AG04450 (cell line): ENCODE data around the gene ADAMTS17. TPM values are rescaled to one million over a fixed set of nuclear protein-coding genes. Genes with fewer than 3 reads are reported as not detected.

Source experiments
- CTCF ChIA-PET: fragments of 300-600, 350-600 bp; formaldehyde crosslinking; extraction: SDS; loops from one replicate; lab custom pipeline; 2022; ENCODE audit warnings: antibody characterized with exemption, inconsistent platforms; lab: Charles Lee
- POLR2A ChIA-PET: fragments of 350-600 bp; formaldehyde crosslinking; extraction: SDS; loops from one replicate; lab custom pipeline; 2021; ENCODE audit warnings: antibody characterized with exemption, inconsistent platforms; lab: Yijun Ruan, JAX
- DNase-seq: peaks from one replicate; pipeline ENCODE4 v3.0.0-alpha.2; 2011; ENCODE audit warnings: low read depth, low spot score
- H3K27ac ChIP-seq: one replicate; pipeline ENCODE4 v1.5.1; 2012; ENCODE audit warnings: low read depth, low read length, control low read depth
- H3K27me3 ChIP-seq: one replicate; pipeline ENCODE4 v1.6.0; 2012; ENCODE audit warnings: low read length; ENCODE audit not compliant: control insufficient read depth, insufficient read depth
- H3K4me3 ChIP-seq: 2 replicates; pipeline ENCODE4 v1.5.1; 2011; ENCODE audit warnings: mild to moderate bottlenecking, low read depth, low read length, control low read depth
- H3K9me3 ChIP-seq: 2 replicates; pipeline ENCODE4 v1.5.1; 2012; ENCODE audit warnings: low read length; ENCODE audit not compliant: control insufficient read depth, insufficient read depth
- polyA plus RNA-seq: library from polyadenylated mRNA; depleted of rRNA; stranded (reverse); fragments of >200 nt; gene quantifications from 2 replicates; pipeline ENCODE4 v1.2.3, GENCODE V29; 2011
- TF ChIP-seq, protein P1 (sequence below): IDR thresholded peaks from 2 replicates; pipeline ENCODE4 v1.5.1; 2011; ENCODE audit warnings: low read depth, low read length, control low read depth, inconsistent platforms

The ADAMTS17 gene
- polyA plus RNA-seq, 1 experiment = 0.06 TPM

DNA sequence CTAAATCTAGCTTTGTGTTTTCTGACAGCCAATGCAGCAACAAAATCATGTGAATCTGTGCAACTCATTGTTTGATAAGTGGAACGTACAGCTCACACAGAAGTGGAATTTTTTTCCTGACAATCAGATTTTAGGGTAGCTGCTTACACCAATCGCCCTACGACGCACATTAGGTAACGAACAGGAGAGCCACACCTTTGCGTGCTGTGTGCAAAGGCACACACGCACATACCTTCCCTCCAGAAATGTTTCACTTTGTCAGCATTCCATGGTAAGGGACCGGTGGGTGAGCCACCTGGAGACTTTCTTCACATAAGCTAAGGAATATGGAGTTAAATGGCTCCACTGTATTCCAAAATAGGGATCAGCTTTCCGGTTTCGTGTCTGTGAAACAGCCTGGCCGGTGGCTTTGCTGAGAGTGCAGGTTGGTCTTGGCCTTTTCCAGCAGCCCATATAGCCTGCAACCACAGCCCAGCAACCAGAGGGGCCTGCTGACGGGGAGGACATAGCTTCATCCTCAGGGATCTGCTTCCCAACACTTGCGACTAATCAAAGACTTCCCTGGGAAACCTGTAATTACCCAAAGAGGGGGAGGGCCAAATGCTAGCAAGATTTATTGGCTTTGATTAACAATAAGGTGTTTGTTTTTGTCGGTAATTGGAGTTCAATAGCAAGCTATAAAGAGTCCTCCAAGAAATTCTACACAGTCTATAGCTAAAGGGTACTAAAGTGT, 145.3 kb downstream of the ADAMTS17 start:
- TF ChIP-seq, protein P1, sequence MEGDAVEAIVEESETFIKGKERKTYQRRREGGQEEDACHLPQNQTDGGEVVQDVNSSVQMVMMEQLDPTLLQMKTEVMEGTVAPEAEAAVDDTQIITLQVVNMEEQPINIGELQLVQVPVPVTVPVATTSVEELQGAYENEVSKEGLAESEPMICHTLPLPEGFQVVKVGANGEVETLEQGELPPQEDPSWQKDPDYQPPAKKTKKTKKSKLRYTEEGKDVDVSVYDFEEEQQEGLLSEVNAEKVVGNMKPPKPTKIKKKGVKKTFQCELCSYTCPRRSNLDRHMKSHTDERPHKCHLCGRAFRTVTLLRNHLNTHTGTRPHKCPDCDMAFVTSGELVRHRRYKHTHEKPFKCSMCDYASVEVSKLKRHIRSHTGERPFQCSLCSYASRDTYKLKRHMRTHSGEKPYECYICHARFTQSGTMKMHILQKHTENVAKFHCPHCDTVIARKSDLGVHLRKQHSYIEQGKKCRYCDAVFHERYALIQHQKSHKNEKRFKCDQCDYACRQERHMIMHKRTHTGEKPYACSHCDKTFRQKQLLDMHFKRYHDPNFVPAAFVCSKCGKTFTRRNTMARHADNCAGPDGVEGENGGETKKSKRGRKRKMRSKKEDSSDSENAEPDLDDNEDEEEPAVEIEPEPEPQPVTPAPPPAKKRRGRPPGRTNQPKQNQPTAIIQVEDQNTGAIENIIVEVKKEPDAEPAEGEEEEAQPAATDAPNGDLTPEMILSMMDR = no peak
- Histone ChIP-seq H3K9me3 (peaks cover 62% of the 10 kb centered on the region), H3K4me3 (no peak overlapping the region), H3K27ac (no peak overlapping the region), H3K27me3 (no peaks in the 10 kb centered on the region)
- DNase-seq = no peak
- ChIA-PET POLR2A (no interaction called here), CTCF (no interaction called here)

DNA sequence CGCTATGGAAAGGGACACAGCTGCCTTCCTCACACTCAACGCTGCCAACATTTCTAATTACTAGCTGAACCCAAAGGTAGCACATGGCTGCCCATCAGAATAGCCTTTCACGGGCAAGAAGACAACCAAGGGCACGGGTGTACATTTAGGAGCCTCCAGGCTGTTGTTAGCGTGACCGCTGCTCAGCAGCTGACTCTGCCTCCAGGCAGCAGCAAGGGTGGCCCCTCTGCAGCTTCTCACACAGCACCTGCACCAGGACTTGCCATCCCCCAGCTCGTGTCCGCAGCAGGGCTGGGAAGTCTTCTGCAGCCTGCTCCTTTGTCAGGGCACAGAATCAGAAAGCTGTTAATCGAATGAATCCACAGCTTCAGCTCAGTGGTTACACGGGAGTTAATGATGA, 146.8 kb downstream of the ADAMTS17 start:
- peaks cover 64% of the 10 kb centered on the region for H3K9me3 ChIP-seq
- H3K4me3 ChIP-seq = no peak overlapping the region
- DNase-seq = no peak
- H3K27ac ChIP-seq = no peak overlapping the region
- TF ChIP-seq, protein P1 = no peak
- POLR2A ChIA-PET = no interaction called here
- CTCF ChIA-PET = no interaction called here
- H3K27me3 ChIP-seq = no peaks in the 10 kb centered on the region

DNA sequence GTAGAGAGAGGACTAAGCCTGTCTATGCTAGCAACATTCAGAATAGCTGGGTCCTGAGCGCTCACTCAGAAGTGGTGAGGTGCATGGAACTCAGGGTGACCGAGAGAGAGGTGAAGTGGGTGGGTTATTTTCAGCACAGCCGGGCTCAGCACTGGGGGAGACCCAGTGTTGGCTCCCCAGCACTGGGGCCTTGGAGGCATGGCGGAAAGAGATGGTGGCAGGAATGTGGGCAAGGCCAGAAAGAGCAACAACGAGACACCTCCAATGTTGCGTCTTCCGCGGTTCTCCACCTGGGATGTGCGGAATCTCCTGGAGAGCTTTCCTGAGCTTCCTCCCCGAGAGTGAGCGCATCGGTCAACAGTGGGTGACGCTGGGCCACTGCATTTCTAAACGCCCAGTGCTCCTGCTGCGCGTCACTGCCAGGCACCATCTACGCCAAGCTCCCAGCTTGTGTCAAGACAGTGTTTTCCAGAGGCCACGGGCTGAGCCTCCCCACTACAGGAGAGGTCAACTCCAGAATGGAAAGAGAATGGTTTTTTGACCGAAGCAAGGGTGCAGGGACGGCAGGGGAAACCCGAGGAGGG, 148.4 kb downstream of the ADAMTS17 start:
- POLR2A ChIA-PET = no interaction called here
- no peak overlapping the region for H3K4me3 ChIP-seq
- DNase-seq = no peak

DNA sequence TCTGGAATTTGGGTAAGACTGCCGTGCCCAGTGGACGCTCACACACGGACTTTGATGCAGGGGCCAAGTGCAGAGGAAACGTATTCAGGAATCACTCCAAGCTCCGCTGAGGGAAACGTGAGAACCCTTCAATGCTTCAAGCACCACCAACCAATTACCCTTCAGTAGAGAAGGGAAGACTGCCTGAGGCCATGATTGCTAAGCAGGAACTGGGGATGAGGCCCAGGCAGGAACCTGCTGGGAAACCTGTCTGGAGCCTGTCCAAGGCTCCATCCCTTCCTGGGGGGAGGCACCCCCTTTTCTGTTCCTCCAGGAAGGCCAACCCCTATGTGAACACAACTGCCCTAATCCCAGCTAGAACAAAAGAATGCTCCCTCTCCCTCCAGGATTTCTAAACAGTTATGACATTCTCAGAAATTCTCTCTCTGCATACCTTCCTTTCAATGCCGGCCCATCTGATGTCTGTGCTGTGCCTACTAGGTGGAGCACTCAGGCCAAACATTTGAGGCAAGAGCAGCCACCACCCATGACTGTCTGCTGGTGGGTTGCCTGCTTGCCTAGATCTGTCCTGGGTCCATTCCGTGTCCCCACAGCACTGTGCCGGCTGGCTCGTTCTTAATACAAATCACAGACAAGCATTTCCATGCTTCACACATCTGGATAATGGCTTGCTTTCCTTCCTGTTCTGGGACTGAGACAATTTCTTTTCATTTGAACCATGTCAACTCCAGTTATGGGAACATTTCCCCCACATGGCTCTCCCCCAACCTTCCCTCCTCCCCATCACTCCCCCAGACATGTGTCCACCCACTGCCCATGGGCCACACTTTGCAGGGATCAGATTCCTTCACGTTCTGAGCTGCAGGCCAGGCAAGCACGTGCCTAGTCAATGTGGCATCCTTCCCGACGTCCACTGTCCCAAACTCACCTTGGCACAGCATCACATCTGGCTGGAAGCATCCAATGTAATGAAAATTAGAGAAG, 149.4 kb downstream of the ADAMTS17 start:
- CTCF ChIA-PET = no interaction called here

More for the DNA sequence above, 148.4 kb downstream of the ADAMTS17 start:
- H3K27me3 ChIP-seq = no peaks in the 10 kb centered on the region
- H3K27ac ChIP-seq = no peak overlapping the region
- peaks cover 64% of the 10 kb centered on the region for H3K9me3 ChIP-seq
- TF ChIP-seq, protein P1 = no peak
- CTCF ChIA-PET = no interaction called here

More for the DNA sequence above, 149.4 kb downstream of the ADAMTS17 start:
- Histone ChIP-seq H3K27ac (no peak overlapping the region), H3K9me3 (peaks cover 73% of the 10 kb centered on the region), H3K27me3 (no peaks in the 10 kb centered on the region), H3K4me3 (no peak overlapping the region)
- POLR2A ChIA-PET = no interaction called here
- TF ChIP-seq, protein P1 = no peak
- no peak for DNase-seq
